Prostate gland (tissue), 2 donors: ENCODE measurements around the gene CPHXL.

ENCODE experiments used
- CTCF ChIP-seq, 4 experiments: fragments of 200-600 bp in 2 of 4; fragments of 450-650 bp in 2 of 4; sonication (generic) in 2 of 4; IDR thresholded peaks; 1 replicate in 3 of 4; 2 replicates in 1 of 4; pipeline ENCODE4 v1.5.1; 2016 to 2019; ENCODE audit warnings: antibody characterized with exemption in 4 of 4, mild to moderate bottlenecking in 2 of 4, moderate library complexity in 2 of 4
- POLR2A ChIP-seq: fragments of 450-650 bp; IDR thresholded peaks from one replicate; pipeline ENCODE4 v1.6.1; 2016; ENCODE audit warnings: antibody characterized with exemption, mild to moderate bottlenecking
- POLR2AphosphoS5 ChIP-seq: sonication (generic); formaldehyde crosslinking; IDR thresholded peaks from one replicate; pipeline ENCODE4 v1.6.1; 2017; ENCODE audit warnings: antibody characterized with exemption

GRCh38 chr16:75764154-75764768, 38.0 kb upstream of the CPHXL start:
- peak; percentile 33 to 84 (median 68) for TF ChIP-seq CTCF (IDR thresholded peaks at IDR 0.05)
- TF ChIP-seq POLR2AphosphoS5 = peak; percentile 66
- no peak for TF ChIP-seq POLR2A
